IPS-NIHi7 (cell line): Measurements from ENCODE around the gene FTSJ1.
"Not testable (repeated sequence)": the region's sequence is repeated elsewhere in the genome, so short reads cannot be mapped to it uniquely, and the experiment has no call there.

ENCODE experiments used
- DNase-seq: peaks from one replicate; pipeline ENCODE4 v3.0.0; 2012; ENCODE audit warnings: mixed read lengths; ENCODE audit errors: extremely low spot score

The FTSJ1 gene

DNA sequence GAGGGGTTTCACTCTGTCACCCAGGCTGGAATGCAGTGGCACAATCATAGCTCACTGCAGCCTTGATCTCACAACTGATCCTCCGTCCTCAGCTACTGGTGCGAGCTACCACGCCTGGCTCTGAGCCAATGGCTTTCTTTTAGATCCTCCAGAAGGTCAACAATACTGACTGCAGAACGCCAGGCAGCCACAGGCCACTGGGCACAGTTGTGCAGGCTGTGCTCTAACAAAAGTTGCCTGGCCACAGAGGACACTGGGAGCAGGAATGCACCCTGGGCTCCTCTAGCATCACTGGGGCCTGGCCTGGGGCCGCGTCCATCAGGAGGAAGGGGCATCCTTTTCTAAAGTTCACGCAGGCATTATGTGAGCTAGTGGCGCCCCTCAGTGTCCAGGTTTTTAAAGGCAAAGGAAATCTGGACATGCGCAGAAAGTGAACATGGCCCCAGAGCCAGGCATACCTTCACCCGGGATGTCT lies 17.9 kb downstream of the FTSJ1 start:
- DNase-seq = peak; percentile 62

DNA sequence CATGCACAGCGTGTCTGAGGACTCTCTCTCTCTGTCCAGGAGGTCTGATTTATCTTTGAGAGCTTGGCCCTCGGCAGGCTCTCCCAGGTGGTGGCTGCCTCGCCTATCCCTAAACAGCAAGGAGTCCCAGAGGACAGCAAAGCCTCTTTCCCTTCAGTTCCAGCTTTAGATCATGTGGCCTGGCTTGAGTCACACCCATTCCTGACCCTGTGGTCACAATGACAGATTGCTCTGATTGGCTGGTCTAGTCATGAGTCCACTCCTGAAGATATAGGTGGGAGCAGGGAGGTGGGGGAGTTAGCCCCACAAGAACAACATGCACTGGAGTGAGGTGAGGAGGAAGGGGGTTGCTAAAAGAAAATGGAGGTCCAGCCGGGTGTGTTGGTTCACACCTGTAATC lies 20.7 kb downstream of the FTSJ1 start:
- DNase-seq = no peak

DNA sequence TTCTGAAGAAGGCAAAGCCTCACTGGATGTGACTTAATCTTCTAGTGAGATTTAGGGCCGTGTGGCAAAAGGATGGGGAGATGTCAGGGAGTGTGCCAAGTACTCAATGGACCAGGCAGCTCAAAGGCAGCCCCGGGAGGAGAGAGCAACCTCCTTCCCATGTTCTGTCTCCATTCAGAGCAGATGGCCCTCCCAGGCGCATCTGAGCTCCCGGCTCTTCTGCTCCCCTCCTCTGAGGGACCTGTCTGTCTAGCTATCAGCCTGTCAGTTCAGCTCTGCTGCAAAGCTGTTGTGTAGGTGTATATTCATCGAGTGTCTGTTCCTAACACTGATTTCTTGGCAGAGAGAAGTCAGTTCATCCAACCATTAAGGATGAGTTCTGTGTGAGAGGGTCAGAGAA lies 21.9 kb downstream of the FTSJ1 start:
- DNase-seq = no peak

DNA sequence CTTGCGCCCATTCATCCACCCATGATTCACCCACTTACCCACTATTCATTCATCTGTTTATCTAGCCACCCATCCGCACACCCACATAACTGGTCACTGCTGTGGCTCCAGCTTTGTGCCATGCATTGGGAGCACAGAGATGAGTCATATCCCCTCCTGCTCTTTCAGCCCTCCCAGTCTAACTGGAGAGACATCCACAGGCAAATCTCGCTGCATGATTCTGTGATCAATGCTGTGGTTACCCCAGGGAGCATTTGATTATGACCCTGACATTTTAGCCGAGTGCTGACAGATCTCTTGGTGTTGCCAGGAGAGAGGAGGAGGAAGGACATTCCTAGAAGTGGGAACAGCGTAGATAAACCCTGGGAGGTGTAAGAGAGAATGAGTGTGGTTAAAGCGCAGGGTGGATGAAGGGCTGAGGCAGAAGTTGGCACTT lies 22.4 kb downstream of the FTSJ1 start:
- DNase-seq = no peak

DNA sequence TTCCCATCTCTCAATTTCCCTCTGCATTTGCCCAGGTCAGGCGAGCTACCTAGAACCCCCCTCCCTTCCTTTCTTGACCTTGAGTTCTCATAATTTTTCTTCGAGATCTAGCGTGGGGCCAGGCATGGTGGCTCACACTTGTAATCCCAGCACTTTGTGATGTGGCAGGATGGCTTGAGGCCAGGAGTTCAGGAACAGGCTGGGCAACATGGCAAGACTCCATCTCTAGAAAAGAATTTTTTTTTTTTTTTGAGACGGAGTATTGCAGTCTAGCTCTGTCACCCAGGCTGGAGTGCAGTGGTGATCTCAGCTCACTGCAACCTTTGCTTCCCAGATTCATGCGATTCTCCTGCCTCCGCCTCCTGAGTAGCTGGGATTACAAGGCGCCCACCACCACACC lies 28.3 kb downstream of the FTSJ1 start:
- DNase-seq = no peak

DNA sequence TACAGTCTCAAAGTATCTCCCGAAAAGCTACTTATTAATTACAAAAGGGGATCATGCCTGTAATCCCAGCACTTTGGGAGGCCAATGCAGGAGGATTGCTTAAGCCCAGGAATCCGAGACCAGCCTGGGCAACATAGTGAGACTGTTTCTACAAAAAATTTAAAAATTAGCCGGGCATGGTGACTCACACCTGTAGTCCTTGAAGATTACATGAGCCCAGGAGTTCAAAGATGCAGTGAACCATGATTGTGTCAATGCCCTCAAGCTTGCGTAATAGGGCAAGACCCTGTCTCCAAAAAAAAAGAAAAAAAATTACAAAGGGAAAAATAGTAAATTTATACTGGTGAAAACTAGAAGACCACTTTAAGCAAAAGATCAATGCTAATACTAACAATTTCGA lies 29.5 kb downstream of the FTSJ1 start:
- DNase-seq = no peak

DNA sequence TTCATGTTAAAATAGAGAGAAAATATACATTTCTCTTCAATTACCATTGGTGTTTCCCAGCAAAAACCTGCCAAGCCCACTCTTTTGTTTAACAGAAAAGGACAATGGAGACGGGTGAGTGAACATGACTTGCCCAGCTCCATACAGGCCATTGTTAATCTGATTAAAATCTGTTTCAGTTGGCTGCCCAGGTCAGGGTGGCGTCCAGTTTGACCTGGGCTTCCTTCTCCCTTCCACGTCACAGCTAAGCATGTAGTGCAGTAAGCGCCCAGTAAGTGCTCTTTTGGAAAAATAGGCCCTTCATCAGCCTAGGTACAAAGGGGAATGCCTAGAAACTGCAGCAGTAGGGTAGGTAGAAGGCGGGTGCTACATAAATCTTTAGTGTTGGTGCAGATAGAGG lies 31.2 kb downstream of the FTSJ1 start:
- DNase-seq = no peak

DNA sequence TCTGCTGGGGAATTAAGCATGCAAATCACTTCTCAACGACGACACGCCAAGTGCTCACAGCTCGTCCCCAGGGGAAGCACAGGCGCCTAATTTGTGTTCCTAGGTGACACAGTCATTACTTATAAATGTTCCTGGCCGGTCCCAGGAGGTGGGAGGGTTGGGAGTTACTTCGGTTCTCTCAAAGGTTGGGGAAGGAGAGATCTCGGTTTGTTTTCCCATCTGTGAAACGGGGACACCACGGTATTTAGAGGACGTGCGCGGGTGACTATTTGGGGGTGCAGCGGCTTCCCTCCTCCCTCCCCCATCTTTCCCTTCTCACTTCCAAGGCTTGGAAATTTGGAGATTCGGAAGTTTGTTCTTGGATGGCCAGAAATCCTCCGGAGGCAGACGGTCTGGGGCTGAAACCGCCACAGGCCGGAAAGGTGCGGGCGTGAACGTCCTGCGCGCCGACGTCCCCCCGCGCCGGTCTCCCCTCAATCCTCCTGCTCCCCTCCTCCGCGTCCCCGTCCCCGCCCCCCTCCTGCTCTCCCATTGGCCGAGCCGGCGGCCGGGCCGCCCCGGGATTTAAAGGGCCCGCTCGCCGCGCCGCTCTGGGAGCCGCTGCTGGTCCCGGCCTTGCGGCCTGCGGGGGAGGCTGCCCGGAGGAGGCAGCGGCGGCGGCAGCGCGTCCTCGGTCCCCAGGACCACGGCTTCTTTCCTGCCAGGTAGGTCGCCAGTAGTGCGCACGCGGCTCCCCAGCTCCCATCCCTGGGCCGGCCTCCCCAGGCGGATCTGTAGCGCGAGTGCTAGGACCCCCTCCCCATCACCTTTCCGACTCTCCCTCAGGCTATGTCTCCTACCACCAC lies 32.6 kb downstream of the FTSJ1 start, which contains the start of gene PORCN:
Gene PORCN (plus strand): TSS at position 593 of the 845 bp plus-strand sequence. CDS start 829 bp downstream, outside the sequence.
- DNase-seq = peak; percentile 80

DNA sequence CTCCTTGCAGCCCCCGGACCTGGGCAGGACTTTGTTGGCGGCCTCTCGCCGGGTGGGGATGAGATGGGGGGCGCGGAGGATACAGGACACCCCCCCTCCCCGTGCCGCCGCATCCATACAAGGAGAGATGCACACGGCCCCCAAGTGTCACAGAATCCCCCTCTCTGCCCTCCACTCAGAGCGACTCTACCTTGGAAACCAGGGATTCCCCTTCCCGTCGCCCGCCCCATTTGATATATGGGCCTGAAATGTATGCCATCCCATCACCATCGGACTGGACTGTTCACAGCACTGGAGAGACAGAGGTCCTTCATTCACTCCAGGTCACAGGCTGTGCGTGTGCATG lies 33.2 kb downstream of the FTSJ1 start:
- DNase-seq = no peak

DNA sequence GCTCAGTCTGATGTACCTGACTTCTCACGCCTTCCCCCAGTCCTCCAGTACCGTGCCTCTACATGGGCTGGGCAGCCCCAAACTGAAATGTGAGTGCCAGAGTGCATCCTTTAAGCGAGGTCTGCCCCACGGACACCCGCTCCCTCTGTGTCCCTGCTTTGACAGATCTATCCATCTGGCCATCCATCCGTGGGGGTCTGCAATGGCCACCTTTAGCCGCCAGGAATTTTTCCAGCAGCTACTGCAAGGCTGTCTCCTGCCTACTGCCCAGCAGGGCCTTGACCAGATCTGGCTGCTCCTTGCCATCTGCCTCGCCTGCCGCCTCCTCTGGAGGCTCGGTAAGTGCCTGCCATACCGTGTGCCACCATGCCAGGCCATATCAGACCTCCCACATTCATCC lies 33.6 kb downstream of the FTSJ1 start:
- DNase-seq = no peak

DNA sequence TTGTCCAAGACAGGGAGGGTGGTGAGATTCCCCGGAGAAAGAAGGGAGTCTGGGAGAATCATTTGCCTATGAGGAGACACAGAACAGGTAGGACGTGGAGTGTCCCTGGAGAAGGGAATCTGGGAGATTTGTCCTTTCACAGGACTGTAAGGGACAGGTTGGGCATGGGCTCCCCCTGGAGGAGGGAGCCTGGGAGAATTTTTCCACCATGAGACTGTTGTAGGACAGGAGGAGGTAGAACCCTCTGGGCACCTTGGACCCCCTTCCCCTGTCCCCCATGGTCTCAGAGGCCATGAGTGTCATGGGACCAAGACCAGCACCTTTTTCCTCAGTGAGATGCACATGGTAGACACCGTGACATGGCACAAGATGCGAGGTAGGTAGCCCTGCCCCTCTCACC lies 35.6 kb downstream of the FTSJ1 start:
- DNase-seq = no peak

DNA sequence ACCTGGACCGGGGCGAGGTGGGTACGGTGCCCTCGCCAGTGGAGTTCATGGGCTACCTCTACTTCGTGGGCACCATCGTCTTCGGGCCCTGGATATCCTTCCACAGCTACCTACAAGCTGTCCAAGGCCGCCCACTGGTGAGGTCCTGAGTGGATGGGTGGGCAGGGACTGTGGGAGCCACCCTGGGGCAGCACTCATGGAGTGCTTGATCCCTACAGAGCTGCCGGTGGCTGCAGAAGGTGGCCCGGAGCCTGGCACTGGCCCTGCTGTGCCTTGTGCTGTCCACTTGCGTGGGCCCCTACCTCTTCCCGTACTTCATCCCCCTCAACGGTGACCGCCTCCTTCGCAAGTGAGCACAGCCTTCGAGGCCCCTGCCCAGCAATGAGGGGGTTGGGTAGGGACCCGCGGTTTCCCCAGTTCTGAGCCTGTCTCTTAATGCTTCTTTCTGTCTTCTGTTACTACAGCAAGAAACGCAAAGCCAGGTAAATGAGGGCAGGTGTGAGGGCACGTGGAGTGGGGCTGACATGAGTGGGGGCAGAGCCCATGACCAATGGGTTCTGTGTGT lies 36.5 kb downstream of the FTSJ1 start:
- DNase-seq = no peak

DNA sequence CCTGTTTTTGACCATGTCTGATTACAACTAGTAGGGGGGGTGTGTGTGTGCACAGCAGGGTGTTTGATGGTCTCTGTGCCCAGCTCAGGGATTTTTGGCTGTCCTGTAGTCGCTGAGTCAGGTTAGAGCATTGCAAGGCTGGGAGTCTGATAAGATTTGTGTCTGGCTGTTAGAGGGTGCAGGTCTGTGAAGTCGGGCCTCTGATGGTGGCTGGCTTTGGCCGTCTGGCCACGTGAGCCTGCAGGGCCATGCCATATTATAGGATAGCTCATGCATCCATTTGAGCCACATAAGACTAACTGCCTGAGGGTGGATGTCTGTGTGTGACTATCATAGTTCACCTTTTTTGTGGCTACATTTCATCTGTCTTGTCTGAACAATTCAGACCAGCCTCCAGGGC lies 37.7 kb downstream of the FTSJ1 start:
- no peak for DNase-seq

DNA sequence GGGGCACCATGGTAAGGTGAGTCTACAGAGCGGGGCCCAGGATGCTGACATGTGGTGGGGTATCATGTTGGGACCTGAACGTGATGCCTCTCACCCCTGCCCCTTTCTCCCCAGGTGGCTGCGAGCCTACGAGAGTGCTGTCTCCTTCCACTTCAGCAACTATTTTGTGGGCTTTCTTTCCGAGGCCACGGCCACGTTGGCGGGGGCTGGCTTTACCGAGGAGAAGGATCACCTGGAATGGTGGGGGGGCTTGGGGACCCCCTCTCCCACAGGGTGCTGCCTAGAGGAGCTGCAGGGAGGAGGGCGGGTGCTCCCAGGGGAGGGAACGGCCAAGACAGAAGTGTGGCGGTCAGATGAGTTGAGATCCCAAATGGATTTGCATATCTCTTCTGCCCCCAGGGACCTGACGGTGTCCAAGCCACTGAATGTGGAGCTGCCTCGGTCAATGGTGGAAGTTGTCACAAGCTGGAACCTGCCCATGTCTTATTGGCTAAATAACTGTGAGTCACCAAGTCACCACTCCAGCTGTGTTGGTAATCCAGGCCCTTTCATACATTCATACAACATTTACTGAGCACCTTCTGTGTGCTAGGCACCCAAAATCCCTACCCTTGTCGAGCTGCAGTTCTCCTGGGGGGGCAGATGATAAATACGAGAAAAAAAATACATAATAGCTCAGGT lies 38.3 kb downstream of the FTSJ1 start:
- DNase-seq = no peak

DNA sequence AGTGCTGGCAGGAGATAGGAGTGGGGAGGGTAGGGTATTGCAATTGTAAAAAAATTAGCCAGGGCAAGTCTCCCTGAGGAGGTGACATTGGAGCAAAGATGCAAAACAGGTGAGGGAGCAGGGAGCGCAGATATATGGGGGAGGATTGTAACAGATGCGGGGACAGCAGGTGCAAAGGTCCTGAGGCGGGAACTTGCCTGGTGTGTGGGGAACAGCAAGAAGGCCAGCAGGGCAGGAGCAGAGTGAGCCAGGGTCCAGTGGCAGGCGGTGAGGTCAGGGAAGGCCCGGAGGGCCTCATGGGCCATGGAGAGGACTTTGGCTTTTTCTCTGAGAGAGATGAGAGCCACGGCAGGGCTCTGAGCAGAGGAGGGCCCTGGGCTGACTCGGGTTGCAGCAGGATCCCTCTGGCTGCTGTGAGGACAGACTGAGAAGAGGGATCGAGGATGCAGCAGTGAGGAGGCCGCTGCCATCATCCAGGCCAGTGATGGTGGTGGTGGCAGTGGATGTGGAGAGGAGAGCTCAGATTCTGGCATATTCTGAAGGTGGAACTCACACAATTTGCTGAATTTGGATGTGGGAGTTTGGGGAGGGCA lies 39.0 kb downstream of the FTSJ1 start:
- no peak for DNase-seq

DNA sequence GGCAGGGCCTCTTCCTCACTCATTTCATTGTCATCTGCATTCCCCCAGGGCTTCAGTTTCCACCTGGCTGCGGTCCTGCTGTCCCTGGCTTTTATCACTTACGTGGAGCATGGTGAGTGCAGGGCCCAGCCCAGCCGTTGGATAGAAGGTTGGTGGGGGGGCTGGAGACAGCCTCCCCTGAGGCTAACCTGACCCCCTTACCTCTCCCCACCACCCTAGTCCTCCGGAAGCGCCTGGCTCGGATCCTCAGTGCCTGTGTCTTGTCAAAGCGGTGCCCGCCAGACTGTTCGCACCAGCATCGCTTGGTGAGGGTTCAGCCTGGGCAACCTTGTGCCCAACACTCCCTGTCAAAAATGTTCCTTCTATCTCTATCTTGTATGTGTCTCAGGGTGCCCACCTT lies 39.8 kb downstream of the FTSJ1 start:
- no peak for DNase-seq

DNA sequence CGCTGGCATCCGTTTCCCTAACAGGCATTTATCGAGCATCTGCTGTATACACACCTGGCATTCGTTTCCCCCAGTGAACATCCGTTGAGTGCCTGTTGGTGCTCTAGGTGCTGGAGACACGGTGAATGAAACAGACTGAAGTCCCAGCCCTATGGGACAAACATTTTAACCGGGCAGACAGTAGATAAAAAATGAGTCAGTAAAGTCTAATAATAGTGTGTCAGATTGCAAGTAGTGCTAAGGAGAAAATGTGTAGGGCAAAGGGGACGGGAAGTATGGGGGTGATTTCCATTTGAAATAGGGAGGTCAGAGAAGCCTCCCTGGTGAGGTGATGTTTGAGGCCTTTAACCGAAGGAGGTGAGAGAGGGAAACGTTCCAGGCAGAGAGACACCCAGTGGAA lies 40.3 kb downstream of the FTSJ1 start:
- DNase-seq = no peak

DNA sequence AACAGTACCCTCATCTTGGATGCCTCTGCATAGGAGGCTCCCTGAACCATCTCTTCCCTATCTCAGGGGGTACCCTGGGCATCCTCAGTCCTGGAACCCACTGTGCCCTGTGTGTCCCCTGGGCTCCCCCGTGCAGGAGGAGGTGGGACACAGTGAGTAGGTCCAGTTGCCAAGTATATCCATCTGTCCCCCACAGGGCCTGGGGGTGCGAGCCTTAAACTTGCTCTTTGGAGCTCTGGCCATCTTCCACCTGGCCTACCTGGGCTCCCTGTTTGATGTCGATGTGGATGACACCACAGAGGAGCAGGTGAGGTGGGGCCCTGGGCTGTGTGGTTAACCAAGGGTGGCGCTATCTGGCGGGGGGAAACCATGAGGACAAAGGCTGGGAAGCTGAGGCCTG lies 41.0 kb downstream of the FTSJ1 start:
- no peak for DNase-seq

DNA sequence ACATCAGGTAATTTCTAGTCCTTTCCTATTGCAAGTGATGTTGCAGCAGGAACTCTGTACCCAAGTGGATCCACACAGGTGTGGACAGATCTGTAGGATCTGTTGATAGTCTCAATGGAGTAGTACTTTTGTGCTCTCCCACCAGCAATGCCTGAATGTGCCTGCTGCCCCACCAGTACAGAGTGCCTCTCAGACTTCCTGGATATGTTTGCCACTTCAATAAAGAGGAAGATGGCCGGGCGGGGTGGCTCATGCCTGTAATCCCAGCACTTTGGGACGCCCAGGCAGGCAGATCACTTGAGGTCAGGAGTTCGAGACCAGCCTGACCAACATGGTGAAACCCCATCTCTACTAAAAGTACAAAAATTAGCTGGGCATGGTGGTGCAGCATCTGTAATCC lies 43.5 kb downstream of the FTSJ1 start:
- DNase-seq = not testable (repeated sequence)

DNA sequence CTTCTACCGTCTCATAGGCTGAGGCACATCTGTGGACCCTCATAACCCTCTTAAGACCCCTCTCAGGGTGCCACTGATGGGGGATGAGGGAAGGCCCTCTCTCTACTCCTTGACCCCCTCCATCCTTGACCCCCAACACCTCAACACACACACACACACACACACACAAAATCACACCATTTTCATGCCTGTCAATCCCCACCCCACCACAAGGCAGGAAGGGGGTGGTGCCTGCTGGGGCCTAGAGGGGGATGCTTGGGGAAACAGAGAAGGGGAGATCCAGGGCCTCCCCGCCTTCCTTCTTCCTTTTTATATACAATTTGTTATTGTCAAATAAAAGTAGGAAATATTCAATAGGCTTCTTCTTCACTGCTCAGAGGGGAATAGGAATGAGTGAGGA lies 44.5 kb downstream of the FTSJ1 start:
- no peak for DNase-seq

DNA sequence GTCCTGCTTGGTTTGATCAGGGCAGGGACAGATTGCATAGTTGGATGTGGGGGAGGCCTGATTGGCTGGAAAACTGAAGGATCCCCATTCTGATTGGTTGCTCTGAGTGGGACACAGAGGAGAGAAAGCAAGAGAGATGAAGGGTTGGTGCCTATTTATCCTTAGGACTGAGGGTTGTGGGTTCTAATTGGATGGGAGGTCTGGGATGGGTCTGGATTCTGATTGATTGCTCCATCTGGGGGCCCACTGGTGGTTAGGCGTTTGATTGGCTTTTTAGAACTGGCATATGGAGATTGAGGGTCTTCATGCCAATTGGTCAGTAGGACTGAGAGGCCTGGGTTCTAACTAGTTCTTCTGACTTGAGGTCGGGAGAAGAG lies 45.0 kb downstream of the FTSJ1 start:
- no peak for DNase-seq
